HG02870 (cell line): Measurements from ENCODE around the gene TTYH3.
A peak's percentile ranks its signal among the peaks of the same experiment; 100 is the strongest.
"Not testable (repeated sequence)": the region's sequence is repeated elsewhere in the genome, so short reads cannot be mapped to it uniquely, and the experiment has no call there.

ENCODE experiments used
- ATAC-seq: cut with Tn5 transposase; IDR thresholded peaks from one replicate; pipeline ENCODE4 v1.9.1; 2021; ENCODE audit warnings: mild to moderate bottlenecking, moderate library complexity; ENCODE audit not compliant: unreplicated experiment

TTYH3 gene

GRCh38 chr7:2631946-2632732, at the start of gene TTYH3:
Gene TTYH3 (plus strand): TSS chr7:2631986. CDS start chr7:2632156, 170 bp downstream.
- peak; percentile 21 for ATAC-seq

GRCh38 chr7:2582006-2582735, 49.6 kb upstream of the TTYH3 start:
- no peak for ATAC-seq

GRCh38 chr7:2583798-2584580, 47.8 kb upstream of the TTYH3 start:
- ATAC-seq, result no peak

GRCh38 chr7:2585446-2585845, 46.3 kb upstream of the TTYH3 start:
- no peak for ATAC-seq

- no peak for ATAC-seq
Observed at GRCh38 chr7:2586326-2587020, 45.3 kb upstream of the TTYH3 start.

- ATAC-seq, result no peak
Observed at GRCh38 chr7:2587134-2587533, 44.7 kb upstream of the TTYH3 start.

- no peak for ATAC-seq
Observed at GRCh38 chr7:2587778-2588177, 44.0 kb upstream of the TTYH3 start.

GRCh38 chr7:2589341-2589740, 42.4 kb upstream of the TTYH3 start:
- ATAC-seq, result no peak

- ATAC-seq, result not testable (repeated sequence)
Observed at GRCh38 chr7:2589941-2590340, 41.8 kb upstream of the TTYH3 start.

GRCh38 chr7:2592375-2592865, 39.4 kb upstream of the TTYH3 start:
- no peak for ATAC-seq

- ATAC-seq, result no peak
Observed at GRCh38 chr7:2593036-2593727, 38.6 kb upstream of the TTYH3 start.

GRCh38 chr7:2594599-2594998, 37.2 kb upstream of the TTYH3 start:
- no peak for ATAC-seq

GRCh38 chr7:2595258-2595860, 36.4 kb upstream of the TTYH3 start:
- no peak for ATAC-seq

GRCh38 chr7:2596464-2597272, 35.1 kb upstream of the TTYH3 start:
- no peak for ATAC-seq

GRCh38 chr7:2597273-2597640, 34.5 kb upstream of the TTYH3 start:
- no peak for ATAC-seq

GRCh38 chr7:2598154-2598823, 33.5 kb upstream of the TTYH3 start:
- ATAC-seq, result no peak

GRCh38 chr7:2601065-2601464, 30.7 kb upstream of the TTYH3 start:
- ATAC-seq, result no peak

GRCh38 chr7:2601907-2602306, 29.9 kb upstream of the TTYH3 start:
- ATAC-seq, result no peak
